ENCODE results near the gene PEMT.
"Not testable (repeated sequence)": the region's sequence is repeated elsewhere in the genome, so short reads cannot be mapped to it uniquely, and the experiment has no call there.

PEMT gene, protein sequence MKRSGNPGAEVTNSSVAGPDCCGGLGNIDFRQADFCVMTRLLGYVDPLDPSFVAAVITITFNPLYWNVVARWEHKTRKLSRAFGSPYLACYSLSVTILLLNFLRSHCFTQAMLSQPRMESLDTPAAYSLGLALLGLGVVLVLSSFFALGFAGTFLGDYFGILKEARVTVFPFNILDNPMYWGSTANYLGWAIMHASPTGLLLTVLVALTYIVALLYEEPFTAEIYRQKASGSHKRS

GRCh38 chr17:17591355-17592298 is at the start of gene PEMT:
Gene PEMT (minus strand): TSS chr17:17591708. CDS start chr17:17591626, 82 bp downstream.
- H3K27me3 Mint-ChIP-seq (ENCODE audit: low read depth) = no peaks in the 10 kb centered on the region

GRCh38 chr17:17639661-17640270 is 48.3 kb upstream of the PEMT start:
- H3K36me3 Mint-ChIP-seq (ENCODE audit: low read depth); H3K4me3 Mint-ChIP-seq; H3K27ac Mint-ChIP-seq; H3K27me3 Mint-ChIP-seq (ENCODE audit: low read depth): not testable (repeated sequence)
- H3K4me1 Mint-ChIP-seq = peaks cover 17% of the 10 kb centered on the region
- H3K9me3 Mint-ChIP-seq = peaks cover 10% of the 10 kb centered on the region

More at GRCh38 chr17:17591355-17592298, at the start of gene PEMT:
- TF ChIP-seq, protein P1, sequence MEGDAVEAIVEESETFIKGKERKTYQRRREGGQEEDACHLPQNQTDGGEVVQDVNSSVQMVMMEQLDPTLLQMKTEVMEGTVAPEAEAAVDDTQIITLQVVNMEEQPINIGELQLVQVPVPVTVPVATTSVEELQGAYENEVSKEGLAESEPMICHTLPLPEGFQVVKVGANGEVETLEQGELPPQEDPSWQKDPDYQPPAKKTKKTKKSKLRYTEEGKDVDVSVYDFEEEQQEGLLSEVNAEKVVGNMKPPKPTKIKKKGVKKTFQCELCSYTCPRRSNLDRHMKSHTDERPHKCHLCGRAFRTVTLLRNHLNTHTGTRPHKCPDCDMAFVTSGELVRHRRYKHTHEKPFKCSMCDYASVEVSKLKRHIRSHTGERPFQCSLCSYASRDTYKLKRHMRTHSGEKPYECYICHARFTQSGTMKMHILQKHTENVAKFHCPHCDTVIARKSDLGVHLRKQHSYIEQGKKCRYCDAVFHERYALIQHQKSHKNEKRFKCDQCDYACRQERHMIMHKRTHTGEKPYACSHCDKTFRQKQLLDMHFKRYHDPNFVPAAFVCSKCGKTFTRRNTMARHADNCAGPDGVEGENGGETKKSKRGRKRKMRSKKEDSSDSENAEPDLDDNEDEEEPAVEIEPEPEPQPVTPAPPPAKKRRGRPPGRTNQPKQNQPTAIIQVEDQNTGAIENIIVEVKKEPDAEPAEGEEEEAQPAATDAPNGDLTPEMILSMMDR (IDR thresholded peaks at IDR 0.05; ENCODE audit: unreplicated experiment in 3 of 3) = no peak
- peaks cover 20% of the 10 kb centered on the region for H3K4me1 Mint-ChIP-seq
- no peaks in the 10 kb centered on the region for H3K9me3 Mint-ChIP-seq
- H3K4me3 Mint-ChIP-seq = peak within 1 kb of the TSS; percentile 90 to 96 (median 95)
- H3K27ac Mint-ChIP-seq = peak within 1 kb of the TSS; percentile 92 to 96 (median 96)
- H3K36me3 Mint-ChIP-seq (ENCODE audit: low read depth) = no peaks in the 10 kb centered on the region

DNA sequence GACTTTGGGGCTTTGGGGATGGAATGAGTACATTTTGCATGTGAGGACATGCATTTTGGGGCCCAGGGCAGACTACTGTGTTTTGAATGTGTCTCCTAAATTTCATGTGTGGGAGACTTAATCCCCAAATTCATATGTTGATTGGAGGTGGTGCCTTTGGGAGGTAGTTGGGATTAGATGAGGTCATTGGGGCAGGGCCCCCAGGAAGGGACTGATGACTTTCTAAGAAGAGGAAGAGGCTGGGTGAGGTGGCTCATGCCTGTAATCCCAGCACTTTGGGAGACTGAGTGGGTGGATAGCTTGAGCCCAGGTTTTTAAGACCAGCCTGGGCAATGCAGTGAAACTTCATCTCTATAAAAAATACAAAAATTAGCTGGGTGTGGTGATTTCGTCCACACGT is 47.0 kb upstream of the PEMT start:
- no peak overlapping the region for H3K27ac Mint-ChIP-seq
- H3K36me3 Mint-ChIP-seq (ENCODE audit: low read depth) = no peaks in the 10 kb centered on the region
- TF ChIP-seq, protein P1 (IDR thresholded peaks at IDR 0.05; ENCODE audit: unreplicated experiment in 3 of 3) = no peak
- H3K4me1 Mint-ChIP-seq = peaks cover 17% of the 10 kb centered on the region
- H3K4me3 Mint-ChIP-seq = no peak overlapping the region
- peaks cover 4% of the 10 kb centered on the region for H3K27me3 Mint-ChIP-seq (ENCODE audit: low read depth)
- H3K9me3 Mint-ChIP-seq = peaks cover 2% of the 10 kb centered on the region

DNA sequence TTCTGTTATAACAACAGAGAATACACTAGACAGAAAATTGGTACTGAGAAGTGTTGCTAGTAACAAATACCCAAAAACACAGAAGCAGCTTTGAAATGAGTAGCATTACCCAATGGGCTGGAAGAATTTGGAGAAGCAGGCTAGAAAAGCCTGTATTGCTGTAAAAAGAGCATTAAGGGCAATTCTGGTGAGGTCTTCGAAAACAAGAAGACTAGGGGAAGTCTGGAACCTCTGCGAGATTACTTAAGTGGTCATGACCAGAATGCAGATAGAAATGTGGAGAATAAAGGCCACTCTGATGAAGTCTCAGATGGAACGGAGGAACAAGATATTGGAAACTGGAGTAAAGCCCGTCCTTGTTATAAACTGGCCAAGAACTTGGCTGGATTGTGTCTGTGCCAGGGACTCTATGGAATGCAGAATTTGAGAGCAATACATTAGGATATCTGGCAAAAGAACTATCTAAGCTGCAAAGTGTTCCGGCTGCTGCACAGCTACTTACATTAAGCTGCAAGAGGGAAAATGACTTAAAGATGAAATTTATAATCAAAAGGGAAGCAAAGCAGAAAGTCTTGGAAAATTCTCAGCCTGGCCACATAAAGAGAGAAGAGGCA is 44.9 kb upstream of the PEMT start:
- H3K36me3 Mint-ChIP-seq (ENCODE audit: low read depth) = no peaks in the 10 kb centered on the region
- H3K27ac Mint-ChIP-seq = peak overlapping the region in 2 of 3 experiments; percentile 17 to 64
- peaks cover 8% of the 10 kb centered on the region for H3K27me3 Mint-ChIP-seq (ENCODE audit: low read depth)
- H3K4me1 Mint-ChIP-seq = peaks cover 11% of the 10 kb centered on the region
- H3K9me3 Mint-ChIP-seq = no peaks in the 10 kb centered on the region
- TF ChIP-seq, protein P1 (IDR thresholded peaks at IDR 0.05; ENCODE audit: unreplicated experiment in 3 of 3) = no peak
- H3K4me3 Mint-ChIP-seq = no peak overlapping the region

DNA sequence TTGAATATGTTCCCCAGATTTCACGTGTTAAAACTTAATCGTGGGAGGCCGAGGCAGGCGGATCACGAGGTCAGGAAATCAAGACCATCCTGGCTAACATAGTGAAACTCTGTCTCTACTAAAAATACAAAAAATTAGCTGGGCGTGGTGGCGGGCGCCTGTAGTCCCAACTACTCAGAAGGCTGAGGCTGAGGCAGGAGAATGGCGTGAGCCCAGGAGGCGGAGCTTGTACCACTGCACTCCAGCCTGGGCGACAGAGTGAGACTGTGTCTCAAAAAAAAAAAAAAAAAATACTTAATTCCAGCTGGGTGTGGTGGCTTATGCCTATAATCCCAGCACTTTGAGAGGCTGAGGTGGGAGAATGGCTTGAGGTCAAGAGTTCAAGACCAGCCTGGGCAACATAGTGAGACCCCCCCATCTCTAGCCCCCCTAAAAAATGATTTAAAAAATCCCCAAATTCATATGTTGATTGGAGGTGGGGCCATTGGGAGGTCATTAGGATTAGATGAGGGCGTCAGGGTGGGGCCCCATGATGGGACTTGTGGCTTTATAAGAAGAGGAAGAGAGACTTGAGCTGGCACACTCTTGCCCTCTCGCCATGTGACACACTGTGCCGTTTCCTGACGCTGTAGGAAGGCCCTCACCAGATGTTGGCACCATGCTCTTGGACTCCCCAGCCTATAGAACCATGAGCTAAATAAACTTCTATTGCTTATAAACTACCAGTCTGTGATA is 44.2 kb upstream of the PEMT start:
- not testable (repeated sequence) for H3K4me3 Mint-ChIP-seq; H3K36me3 Mint-ChIP-seq (ENCODE audit: low read depth); H3K27me3 Mint-ChIP-seq (ENCODE audit: low read depth); H3K9me3 Mint-ChIP-seq
- H3K27ac Mint-ChIP-seq = peak overlapping the region in 1 of 3 experiments; percentile 64
- peaks cover 11% of the 10 kb centered on the region for H3K4me1 Mint-ChIP-seq

DNA sequence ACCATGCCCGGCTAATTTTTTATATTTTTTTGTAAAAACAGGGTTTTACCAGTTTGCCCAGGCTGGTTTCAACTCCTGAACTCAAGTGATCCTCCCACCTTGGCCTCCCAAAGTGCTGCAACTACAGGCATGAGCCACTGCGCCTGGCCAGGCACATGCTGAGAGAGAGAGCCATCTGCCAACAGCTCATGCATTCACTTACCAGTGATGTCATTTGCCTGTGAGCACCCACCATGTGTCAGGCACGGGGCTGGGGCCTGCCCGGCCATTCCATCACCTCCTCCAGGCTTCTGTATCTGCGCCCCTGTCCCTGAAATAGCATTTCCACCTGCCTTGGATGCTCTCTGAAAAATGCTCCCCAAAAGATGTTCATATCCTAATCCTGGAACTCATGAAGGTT is 43.6 kb upstream of the PEMT start:
- no peaks in the 10 kb centered on the region for H3K9me3 Mint-ChIP-seq
- H3K27ac Mint-ChIP-seq = no peak overlapping the region
- H3K36me3 Mint-ChIP-seq (ENCODE audit: low read depth) = no peaks in the 10 kb centered on the region
- TF ChIP-seq, protein P1 (IDR thresholded peaks at IDR 0.05; ENCODE audit: unreplicated experiment in 3 of 3) = no peak
- no peak overlapping the region for H3K4me3 Mint-ChIP-seq
- peaks cover 11% of the 10 kb centered on the region for H3K4me1 Mint-ChIP-seq
- peaks cover 10% of the 10 kb centered on the region for H3K27me3 Mint-ChIP-seq (ENCODE audit: low read depth)
